Measurements from ENCODE around the gene EML1.

Gene EML1

DNA sequence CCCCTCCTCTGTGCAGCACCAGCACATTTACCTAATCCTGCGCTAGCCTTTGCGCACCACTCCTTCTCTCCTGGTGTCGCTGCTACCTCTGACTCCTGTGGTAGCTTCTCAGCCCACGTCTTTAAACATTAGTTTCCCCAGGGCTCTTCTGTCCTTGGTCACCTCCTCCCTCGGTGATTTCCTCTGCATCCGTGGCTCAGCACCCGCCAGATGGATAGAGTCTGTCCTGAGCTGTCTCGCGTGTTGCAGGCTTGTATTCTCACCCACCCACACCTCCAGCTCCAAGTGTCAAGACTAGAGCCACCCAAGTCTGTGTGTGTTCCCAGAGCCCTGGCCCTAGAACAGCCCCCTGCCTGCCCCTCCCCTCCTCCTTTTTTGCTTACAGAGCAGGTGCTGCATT lies 83.2 kb downstream of the EML1 start:
- no peak for DNase-seq

GRCh38 chr14:99878563-99878962 lies 85.3 kb downstream of the EML1 start:
- no peak for DNase-seq

- DNase-seq = no peak
Observed at GRCh38 chr14:99879401-99880295, 86.4 kb downstream of the EML1 start.

DNA sequence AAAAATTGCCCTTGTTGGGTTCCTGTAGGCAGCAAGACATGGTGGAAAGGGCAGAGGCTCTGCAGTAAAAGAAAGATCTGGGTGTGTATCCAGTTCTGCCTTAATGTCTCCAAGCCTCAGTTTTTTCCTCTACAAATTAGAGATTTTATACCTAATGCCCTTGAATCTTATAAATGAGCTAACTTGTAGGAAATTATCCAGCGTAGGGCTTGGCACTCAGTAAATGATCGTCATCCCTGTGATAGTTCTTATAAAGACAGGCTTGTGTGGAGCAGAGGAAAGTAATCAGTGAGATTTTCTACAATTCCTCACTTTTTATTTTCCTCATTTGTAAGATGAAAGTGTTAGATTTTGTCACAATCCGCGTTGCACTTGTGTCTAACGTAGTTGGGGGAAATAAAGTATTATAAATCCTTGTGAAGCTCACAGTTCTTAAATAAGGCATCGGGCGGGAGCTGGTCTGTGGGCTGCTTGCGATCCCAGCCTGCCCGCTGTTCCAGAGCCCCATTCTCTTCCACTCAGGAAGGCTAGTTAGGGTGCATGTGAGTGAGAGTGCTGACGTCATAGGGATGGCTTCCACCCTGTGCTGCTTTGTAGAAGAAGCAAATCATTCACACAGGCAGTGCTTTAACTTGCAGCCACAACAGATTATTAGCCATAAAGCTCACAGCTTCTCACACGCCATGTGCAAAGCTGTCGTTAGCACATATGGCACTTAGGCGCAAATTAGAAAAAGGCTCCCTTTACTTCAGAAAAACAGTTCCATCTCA lies 87.6 kb downstream of the EML1 start:
- DNase-seq = no peak

GRCh38 chr14:99883866-99884650 lies 90.8 kb downstream of the EML1 start:
- no peak for DNase-seq

GRCh38 chr14:99884834-99885648 lies 91.8 kb downstream of the EML1 start:
- peak; percentile 32 to 48 for DNase-seq

DNA sequence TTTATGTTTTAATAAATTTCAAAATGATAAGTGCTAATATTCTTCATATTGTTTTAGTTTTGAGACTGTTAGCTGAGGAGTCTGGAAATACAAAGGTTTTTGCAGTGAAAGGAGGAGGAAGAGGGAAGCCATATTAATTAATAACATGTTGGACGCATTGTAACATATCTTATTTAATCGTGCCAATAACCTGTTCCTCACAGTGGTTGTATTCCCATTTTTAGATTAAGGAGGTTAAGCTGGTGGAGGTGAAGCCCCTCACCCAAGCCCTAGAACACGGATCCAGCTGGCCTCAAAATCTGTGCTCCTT lies 92.4 kb downstream of the EML1 start:
- no peak for DNase-seq

DNA sequence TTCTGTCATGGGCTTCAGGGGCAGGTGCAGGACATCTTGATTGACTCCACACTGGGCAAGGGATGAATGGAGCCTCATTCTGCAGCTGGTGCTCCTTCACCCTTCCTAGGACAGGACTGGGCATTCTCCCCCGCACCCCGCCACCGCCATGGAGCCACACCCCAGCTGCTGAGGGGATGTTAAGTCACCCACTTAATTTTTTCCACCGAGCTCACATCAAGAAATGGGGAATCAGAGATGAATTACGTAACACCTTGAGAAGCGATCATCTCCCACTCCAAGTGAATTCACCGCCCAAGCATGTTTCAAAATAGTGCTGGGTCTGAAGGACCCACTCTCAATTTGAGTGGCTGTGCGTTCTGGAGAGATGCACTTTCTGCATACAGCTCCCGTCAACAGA lies 94.2 kb downstream of the EML1 start:
- DNase-seq = no peak

GRCh38 chr14:99888149-99888548 lies 94.9 kb downstream of the EML1 start:
- no peak for DNase-seq

- DNase-seq = no peak
Observed at GRCh38 chr14:99889268-99889667, 96.1 kb downstream of the EML1 start.

- DNase-seq = no peak
Observed at GRCh38 chr14:99891266-99891665, 98.1 kb downstream of the EML1 start.

- DNase-seq = no peak
Observed at GRCh38 chr14:99891900-99892299, 98.7 kb downstream of the EML1 start.

DNA sequence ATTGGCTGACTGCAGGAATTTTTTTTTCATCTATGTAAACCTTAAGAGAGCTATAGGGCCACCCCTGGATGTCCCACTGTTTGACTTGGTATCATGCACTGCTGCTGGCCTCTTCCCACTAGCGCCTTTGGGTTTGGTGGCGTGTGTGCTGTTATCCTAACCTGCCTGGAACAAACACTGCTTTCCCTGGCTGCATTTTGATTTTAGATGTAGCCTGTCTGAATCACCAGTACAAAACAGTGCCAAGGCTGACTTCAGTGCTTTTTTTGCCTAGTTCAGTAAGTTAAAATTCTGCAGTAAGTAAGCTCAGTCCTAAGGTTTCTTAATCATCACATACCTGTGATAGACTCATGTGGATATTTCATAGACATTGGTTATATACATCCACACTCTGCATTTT lies 99.2 kb downstream of the EML1 start:
- DNase-seq = no peak

- no peak for DNase-seq
Observed at GRCh38 chr14:99896361-99896760, 103.1 kb downstream of the EML1 start.

GRCh38 chr14:99899578-99900178 lies 106.5 kb downstream of the EML1 start:
- DNase-seq = no peak

- DNase-seq = no peak
Observed at GRCh38 chr14:99902925-99903324, 109.7 kb downstream of the EML1 start.

DNA sequence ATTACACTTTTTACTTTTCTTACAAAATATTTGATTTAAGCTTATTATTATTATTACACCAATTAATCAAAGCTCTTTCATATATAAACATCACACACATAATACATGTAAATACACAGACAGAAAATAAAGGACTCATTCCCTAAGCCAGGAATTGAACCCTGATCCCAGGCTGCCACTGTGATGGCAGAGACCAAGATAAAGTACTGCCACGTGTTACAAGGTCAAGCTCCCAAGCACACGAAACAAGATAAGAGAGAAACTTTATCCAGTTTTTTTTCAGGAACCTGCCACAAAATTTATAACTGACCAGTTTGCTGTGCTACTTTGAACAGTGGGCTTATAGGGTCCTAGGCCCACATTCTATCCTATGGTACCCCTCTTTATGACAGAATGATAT lies 111.3 kb downstream of the EML1 start:
- no peak for DNase-seq

- DNase-seq = no peak
Observed at GRCh38 chr14:99905121-99905520, 111.9 kb downstream of the EML1 start.

GRCh38 chr14:99907761-99908652 lies 114.8 kb downstream of the EML1 start:
- no peak for DNase-seq

DNA sequence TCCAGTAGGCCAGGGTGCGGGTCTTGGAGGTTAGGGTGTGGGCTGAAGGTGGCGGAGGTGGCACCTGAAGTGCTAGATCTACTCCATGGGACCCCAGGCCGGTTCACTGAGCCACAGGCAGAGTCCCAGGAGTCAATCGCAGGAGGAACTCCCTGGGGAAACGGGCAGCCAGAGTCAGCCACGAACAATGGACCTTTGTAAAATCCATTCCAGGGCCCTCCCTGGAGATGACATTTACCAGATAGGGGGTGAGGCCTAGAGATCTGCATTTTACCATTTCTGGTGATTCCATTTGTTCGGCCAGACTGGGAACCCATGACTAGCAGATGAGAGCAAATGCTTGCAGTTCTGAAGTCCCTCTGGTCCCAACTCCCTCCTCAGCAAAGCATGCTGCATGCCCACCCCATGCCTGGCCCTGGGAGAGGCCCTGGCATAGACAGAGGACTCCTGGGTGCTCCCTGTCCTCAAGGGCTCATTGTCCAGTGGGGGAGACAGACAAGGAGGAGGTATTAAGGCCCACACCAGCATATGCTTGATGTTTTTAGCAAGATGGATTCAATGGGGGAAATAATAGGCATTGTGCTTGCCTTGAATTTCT lies 115.5 kb downstream of the EML1 start:
- DNase-seq = no peak

All from NCI-H1930 (cell line).